Measurements from ENCODE around the gene ARHGEF5.
"Not testable (repeated sequence)": the region's sequence is repeated elsewhere in the genome, so short reads cannot be mapped to it uniquely, and the experiment has no call there.

ARHGEF5 gene
- 3.9 to 4.8 (median 4.0) reads per million in 3 experiments for total RNA-seq

GRCh38 chr7:144355176-144355822 is at the start of gene ARHGEF5:
Gene ARHGEF5 (plus strand): TSS chr7:144355402. CDS start chr7:144362670, 7,268 bp downstream.
- DNase-seq: not testable (repeated sequence)

GRCh38 chr7:144309702-144310101 is 45.5 kb upstream of the ARHGEF5 start:
- DNase-seq: not testable (repeated sequence)

GRCh38 chr7:144311218-144311617 is 44.0 kb upstream of the ARHGEF5 start:
- not testable (repeated sequence) for DNase-seq

- DNase-seq: not testable (repeated sequence)
Measured at GRCh38 chr7:144311872-144312469, 43.2 kb upstream of the ARHGEF5 start, which contains the start of gene OR2A1. Gene OR2A1 (plus strand): TSS chr7:144312419. CDS start chr7:144318125, 5,706 bp downstream.

GRCh38 chr7:144317537-144317936 is 37.7 kb upstream of the ARHGEF5 start:
- DNase-seq: not testable (repeated sequence)

GRCh38 chr7:144319547-144319946 is 35.7 kb upstream of the ARHGEF5 start:
- not testable (repeated sequence) for DNase-seq

GRCh38 chr7:144321677-144322206 is 33.5 kb upstream of the ARHGEF5 start:
- DNase-seq: not testable (repeated sequence)

GRCh38 chr7:144323359-144323758 is 31.8 kb upstream of the ARHGEF5 start:
- DNase-seq: not testable (repeated sequence)

GRCh38 chr7:144325868-144326267 is 29.3 kb upstream of the ARHGEF5 start:
- not testable (repeated sequence) for DNase-seq

GRCh38 chr7:144330044-144330443 is 25.2 kb upstream of the ARHGEF5 start:
- DNase-seq: not testable (repeated sequence)

- DNase-seq: not testable (repeated sequence)
Measured at GRCh38 chr7:144331221-144331995, 23.8 kb upstream of the ARHGEF5 start.

- DNase-seq: not testable (repeated sequence)
Measured at GRCh38 chr7:144331996-144332288, 23.3 kb upstream of the ARHGEF5 start.

GRCh38 chr7:144348625-144349024 is 6.6 kb upstream of the ARHGEF5 start:
- DNase-seq: not testable (repeated sequence)

GRCh38 chr7:144351667-144352066 is 3.5 kb upstream of the ARHGEF5 start:
- DNase-seq: not testable (repeated sequence)

- DNase-seq: not testable (repeated sequence)
Measured at GRCh38 chr7:144356185-144356584, 983 bp downstream of the ARHGEF5 start.

- DNase-seq: not testable (repeated sequence)
Measured at GRCh38 chr7:144356860-144357259, 1.7 kb downstream of the ARHGEF5 start.

GRCh38 chr7:144362061-144362460 is 6.9 kb downstream of the ARHGEF5 start:
- DNase-seq: not testable (repeated sequence)

- not testable (repeated sequence) for DNase-seq
Measured at GRCh38 chr7:144365523-144365922, 10.3 kb downstream of the ARHGEF5 start.

- DNase-seq: not testable (repeated sequence)
Measured at GRCh38 chr7:144367250-144367649, 12.0 kb downstream of the ARHGEF5 start.

GRCh38 chr7:144369221-144369620 is 14.0 kb downstream of the ARHGEF5 start:
- not testable (repeated sequence) for DNase-seq

- no peak for DNase-seq
Measured at GRCh38 chr7:144378651-144379050, 23.4 kb downstream of the ARHGEF5 start.

GRCh38 chr7:144379776-144380384 is 24.7 kb downstream of the ARHGEF5 start:
- no peak for DNase-seq

GRCh38 chr7:144384071-144384470 is 28.9 kb downstream of the ARHGEF5 start:
- DNase-seq: no peak
